22Rv1 (cell line): Measurements from ENCODE around the gene ITGA2.

Source experiments
- H3K27ac ChIP-seq: fragments of 450-650 bp; 2 replicates; pipeline ENCODE4 v1.5.1; 2017
- CTCF ChIP-seq: fragments of 450-650 bp; IDR thresholded peaks from 2 replicates; pipeline ENCODE4 v1.5.1; 2017; ENCODE audit warnings: mild to moderate bottlenecking
- ZFX ChIP-seq: fragments of 450-650 bp; IDR thresholded peaks from 2 replicates; pipeline ENCODE4 v1.6.1; 2017; ENCODE audit warnings: antibody characterized with exemption, borderline replicate concordance

ITGA2 gene

GRCh38 chr5:53017794-53018391, 28.7 kb downstream of the ITGA2 start:
- H3K27ac ChIP-seq = no peak overlapping the region
- TF ChIP-seq ZFX = no peak
- TF ChIP-seq CTCF = no peak

- H3K27ac ChIP-seq = no peak overlapping the region
- no peak for TF ChIP-seq ZFX
- TF ChIP-seq CTCF = no peak
Measured at GRCh38 chr5:53019320-53019719, 30.2 kb downstream of the ITGA2 start.

- H3K27ac ChIP-seq = no peak overlapping the region
- TF ChIP-seq CTCF (no peak), ZFX (no peak)
Measured at GRCh38 chr5:53022930-53023511, 33.9 kb downstream of the ITGA2 start.

- no peak overlapping the region for H3K27ac ChIP-seq
- no peak for TF ChIP-seq ZFX
- TF ChIP-seq CTCF = no peak
Measured at GRCh38 chr5:53023969-53024368, 34.8 kb downstream of the ITGA2 start.

GRCh38 chr5:53024535-53024934, 35.4 kb downstream of the ITGA2 start:
- TF ChIP-seq CTCF = no peak
- TF ChIP-seq ZFX = no peak
- no peak overlapping the region for H3K27ac ChIP-seq

- TF ChIP-seq ZFX (no peak), CTCF (no peak)
- no peak overlapping the region for H3K27ac ChIP-seq
Measured at GRCh38 chr5:53025487-53025886, 36.3 kb downstream of the ITGA2 start.

GRCh38 chr5:53027913-53028312, 38.8 kb downstream of the ITGA2 start:
- no peak overlapping the region for H3K27ac ChIP-seq
- no peak for TF ChIP-seq ZFX

GRCh38 chr5:53029608-53030007, 40.5 kb downstream of the ITGA2 start:
- no peak overlapping the region for H3K27ac ChIP-seq
- TF ChIP-seq ZFX (no peak), CTCF (no peak)
